ENCODE measurements around the gene PCDHB7.

DNA sequence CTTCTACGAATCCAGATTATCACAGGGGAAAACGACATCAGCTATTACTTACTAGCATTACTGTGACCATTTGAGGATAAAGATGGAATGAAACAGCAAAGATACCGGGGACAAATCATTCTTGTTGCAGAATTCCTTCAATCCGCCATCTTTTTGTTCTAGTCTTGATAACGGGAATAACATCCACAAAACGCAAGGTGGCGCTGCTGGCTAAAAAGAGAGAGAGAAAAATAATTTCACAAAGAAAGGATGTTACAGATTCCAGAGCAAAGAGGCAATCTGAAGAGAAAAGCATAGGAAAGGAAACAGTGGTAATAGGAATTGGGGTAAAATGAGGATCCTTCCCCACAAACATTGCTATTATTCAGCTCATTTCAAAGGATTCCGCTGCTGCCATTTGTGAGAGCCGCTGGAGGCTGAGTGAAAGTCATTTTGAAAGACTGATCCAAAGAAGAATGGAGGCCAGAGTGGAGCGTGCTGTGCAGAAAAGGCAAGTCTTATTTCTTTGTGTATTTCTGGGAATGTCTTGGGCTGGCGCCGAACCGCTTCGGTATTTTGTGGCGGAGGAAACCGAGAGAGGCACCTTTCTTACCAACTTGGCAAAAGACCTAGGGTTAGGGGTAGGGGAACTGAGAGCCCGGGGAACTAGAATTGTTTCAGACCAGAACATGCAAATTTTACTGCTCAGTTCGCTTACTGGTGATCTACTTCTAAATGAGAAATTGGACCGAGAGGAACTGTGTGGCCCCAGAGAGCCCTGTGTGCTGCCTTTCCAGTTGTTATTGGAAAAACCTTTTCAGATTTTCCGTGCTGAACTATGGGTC is at the start of gene PCDHB7:
- TF ChIP-seq, protein P1, sequence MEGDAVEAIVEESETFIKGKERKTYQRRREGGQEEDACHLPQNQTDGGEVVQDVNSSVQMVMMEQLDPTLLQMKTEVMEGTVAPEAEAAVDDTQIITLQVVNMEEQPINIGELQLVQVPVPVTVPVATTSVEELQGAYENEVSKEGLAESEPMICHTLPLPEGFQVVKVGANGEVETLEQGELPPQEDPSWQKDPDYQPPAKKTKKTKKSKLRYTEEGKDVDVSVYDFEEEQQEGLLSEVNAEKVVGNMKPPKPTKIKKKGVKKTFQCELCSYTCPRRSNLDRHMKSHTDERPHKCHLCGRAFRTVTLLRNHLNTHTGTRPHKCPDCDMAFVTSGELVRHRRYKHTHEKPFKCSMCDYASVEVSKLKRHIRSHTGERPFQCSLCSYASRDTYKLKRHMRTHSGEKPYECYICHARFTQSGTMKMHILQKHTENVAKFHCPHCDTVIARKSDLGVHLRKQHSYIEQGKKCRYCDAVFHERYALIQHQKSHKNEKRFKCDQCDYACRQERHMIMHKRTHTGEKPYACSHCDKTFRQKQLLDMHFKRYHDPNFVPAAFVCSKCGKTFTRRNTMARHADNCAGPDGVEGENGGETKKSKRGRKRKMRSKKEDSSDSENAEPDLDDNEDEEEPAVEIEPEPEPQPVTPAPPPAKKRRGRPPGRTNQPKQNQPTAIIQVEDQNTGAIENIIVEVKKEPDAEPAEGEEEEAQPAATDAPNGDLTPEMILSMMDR (IDR thresholded peaks at IDR 0.05; ENCODE audit: insufficient read depth, low read length, poor library complexity, severe bottlenecking), result peak; percentile 75
- TF ChIP-seq EZH2phosphoT487 (conservative IDR thresholded peaks at IDR 0.05; ENCODE audit: low read length), result no peak
